ENCODE measurements around the gene PHF21B.
A peak's percentile ranks its signal among the peaks of the same experiment; 100 is the strongest.

The PHF21B gene

DNA sequence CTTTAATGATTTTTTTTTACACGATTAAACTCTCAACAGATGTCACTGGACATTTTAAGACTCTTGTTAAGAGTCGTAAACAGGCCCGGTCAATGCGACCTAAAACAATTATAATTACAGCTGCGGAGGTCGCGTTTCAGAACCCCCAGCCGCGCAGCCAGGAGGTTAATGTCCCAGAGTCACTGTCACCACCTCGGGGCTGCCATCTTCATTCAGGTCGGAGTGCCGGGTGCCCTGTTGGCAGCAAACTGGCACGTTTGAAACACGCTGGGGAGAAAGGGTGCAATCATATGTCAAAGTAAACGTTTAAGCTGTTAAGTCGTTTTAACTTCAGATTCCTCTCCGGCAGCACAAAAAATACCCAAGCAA, 711 bp upstream of the PHF21B start:
- DNase-seq: peak; percentile 32

GRCh38 chr22:45008751-45009605, 827 bp downstream of the PHF21B start:
- peak; percentile 17 for DNase-seq

GRCh38 chr22:45008186-45008681, 1.6 kb downstream of the PHF21B start:
- DNase-seq: no peak

DNA sequence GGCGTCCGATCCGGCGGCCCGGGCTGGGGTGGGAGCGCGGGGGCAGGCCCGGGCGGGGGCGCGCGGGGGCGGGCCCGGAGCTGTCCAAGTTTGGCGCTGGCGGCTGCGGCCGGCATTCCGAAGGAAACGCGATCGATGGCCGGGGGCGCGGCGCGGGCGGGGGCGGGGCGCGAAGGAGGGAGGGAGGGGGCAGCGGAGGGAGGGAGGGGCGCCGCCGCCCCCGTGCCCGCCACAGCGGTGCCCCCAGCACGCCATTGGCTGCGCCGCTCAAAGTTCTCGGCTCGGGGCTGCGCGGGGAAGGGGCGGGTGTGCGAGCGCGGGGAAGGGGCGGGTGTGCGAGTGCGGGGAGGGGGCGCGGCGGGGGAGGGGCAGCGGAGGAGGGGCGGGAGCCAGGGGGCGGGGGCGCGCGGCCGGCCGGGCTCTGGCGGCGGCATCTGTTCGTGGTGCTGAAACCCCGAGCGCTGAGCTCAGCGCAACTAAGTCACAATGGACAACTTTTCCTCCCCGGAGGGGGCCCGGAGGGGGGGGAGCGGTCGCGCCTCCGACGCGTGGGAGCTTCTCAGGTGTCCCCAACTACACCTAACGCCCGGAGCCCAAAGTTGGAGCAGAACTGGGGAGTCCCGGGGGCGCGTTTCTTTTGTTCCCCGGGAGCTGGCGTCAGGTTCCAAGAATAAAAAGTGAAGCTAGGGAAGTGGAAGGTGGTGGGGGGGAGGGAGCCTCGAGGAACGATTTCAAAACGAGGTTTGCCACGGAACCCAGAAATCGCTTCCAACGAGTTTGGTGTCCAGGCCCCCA, 2.2 kb downstream of the PHF21B start:
- DNase-seq: peak; percentile 36

GRCh38 chr22:45006964-45007390, 2.8 kb downstream of the PHF21B start:
- DNase-seq: no peak

- DNase-seq: no peak
Observed at GRCh38 chr22:45006111-45006963, 3.5 kb downstream of the PHF21B start.

DNA sequence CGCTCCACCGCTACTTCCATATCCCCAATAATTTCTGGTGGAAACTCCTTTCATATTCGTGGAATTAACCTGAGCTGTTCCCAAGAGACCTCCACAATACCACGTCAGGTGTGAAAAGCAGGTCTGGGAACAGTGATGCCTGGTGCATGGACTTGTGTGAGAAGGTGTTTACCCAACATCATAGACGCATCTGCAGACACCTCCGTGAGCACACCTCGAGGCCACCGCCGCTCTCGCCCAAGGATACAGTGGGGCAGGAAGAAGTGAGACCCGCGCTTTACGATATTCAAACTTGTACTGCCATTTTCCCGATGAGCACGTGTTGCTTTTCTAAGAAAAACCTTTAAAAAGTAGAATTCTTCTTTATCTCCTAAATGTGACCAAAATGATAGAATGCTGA, 8.2 kb downstream of the PHF21B start:
- DNase-seq: no peak

- DNase-seq: no peak
Observed at GRCh38 chr22:45000330-45000729, 9.5 kb downstream of the PHF21B start.

GRCh38 chr22:44999687-45000086, 10.1 kb downstream of the PHF21B start:
- no peak for DNase-seq

DNA sequence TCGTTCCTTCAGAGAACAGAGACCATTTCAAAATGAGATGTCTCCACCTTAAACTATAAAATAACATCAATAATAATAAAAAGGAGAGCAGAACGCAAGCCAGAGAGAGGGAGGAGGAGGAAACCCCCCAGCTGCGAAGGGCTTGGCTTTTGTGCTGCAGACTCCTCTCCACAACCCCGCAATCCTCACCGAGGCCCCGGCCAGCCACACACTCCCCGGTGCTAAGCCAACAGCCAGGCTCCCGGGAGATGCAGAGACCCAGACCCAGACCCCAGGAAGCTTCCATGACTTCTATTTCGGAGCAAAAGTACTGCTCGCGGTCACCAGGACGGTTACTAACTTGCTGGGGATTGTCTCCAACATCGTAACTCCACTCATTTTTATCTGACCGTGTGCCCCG, 10.6 kb downstream of the PHF21B start:
- DNase-seq: no peak

DNA sequence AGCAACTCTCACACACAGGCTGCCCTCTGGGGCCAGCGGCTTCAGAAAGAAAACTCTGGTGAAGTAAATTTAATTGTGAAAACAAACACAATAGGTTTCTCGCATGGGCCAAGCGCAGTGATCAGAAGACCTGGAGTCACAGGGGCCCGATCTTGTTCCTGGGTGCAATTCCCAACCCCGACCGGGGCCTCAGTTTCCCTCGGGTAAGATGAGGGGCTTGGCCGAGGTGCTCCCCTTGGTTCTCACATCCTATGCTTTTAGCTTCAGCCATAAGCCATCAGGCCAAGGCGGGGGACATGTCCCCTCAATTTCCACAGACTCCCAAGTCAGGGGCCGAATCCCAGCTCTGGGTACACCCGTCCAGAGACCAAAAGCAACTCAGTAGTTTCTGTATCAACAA, 11.5 kb downstream of the PHF21B start:
- no peak for DNase-seq

GRCh38 chr22:44997060-44997459, 12.7 kb downstream of the PHF21B start:
- no peak for DNase-seq

GRCh38 chr22:44996648-44997047, 13.2 kb downstream of the PHF21B start:
- DNase-seq: no peak

GRCh38 chr22:44996120-44996519, 13.7 kb downstream of the PHF21B start:
- no peak for DNase-seq

DNA sequence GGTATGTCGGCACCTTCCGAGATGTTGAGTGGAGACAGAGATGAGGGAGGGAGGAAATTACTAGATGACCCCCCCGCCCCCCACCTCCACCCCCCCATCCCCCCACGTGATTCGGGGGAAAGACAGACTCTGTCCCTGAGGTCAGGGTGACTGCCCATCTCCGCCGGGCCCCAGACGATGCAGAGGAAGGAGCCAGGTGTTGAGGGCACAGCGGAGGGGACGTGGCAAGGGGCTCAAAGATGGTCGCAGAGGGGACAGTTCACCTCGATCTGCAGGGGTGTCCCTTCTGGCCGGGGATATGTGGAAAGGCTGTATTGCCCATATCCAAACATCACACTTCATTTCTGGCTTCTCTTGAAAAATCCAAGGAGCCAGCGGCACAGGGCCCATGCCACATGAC, 14.1 kb downstream of the PHF21B start:
- no peak for DNase-seq

DNA sequence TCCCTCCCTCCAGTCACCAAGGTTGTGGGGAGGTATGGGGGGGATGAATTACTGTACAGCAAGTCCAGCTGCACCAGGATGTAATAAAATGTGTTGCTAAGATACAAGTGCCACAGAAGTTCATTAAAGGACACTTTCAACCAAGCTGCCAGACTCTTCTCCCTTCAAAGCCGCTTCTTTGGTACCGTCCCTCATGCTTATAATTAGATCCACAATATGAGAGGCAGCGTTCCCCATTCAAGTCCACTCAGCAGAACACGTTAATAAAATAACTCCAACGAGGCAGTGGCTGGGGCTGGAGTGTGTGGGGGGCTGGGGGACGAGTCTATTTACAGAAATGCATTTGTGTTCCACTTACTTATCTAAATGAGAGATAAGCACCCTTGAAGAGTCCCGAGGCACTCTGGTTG, 14.7 kb downstream of the PHF21B start:
- peak; percentile 87 for DNase-seq

DNA sequence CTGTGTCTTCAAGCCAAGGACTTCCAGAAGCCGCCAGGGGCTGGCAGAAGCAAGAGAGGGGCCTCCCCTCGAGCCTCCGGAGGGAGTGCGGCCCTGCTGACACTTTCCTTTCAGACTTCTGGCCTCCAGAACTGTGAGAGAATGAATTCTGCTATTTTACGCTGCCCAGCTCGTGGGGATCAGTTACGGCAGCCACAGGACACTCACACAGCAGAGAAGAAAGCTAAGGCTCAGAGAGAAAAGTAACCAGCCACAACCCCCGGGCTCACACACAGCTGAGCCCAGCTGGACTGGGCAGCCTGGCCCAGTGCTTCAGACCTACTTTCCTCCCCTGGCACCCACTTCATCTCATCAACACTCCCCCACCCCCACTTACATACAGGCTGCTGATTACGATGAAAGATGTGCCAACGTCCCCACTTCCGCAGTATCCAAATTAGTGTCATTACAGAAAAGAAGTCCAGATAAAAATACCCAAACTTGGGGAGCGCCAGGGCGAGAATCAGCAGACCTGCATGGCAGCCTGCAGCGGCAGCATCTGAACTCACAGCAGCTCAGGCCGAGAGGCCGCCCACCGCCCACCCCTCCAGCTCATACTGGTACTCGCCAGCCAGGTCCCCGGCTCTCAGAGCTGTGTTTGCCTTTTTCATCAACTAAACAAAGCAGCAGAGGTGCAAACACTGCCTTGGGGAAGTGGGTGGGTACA, 15.3 kb downstream of the PHF21B start:
- DNase-seq: no peak

- DNase-seq: no peak
Observed at GRCh38 chr22:44992166-44992565, 17.6 kb downstream of the PHF21B start.

GRCh38 chr22:44991218-44991617, 18.6 kb downstream of the PHF21B start:
- no peak for DNase-seq

GRCh38 chr22:44990810-44991209, 19.0 kb downstream of the PHF21B start:
- DNase-seq: no peak

DNA sequence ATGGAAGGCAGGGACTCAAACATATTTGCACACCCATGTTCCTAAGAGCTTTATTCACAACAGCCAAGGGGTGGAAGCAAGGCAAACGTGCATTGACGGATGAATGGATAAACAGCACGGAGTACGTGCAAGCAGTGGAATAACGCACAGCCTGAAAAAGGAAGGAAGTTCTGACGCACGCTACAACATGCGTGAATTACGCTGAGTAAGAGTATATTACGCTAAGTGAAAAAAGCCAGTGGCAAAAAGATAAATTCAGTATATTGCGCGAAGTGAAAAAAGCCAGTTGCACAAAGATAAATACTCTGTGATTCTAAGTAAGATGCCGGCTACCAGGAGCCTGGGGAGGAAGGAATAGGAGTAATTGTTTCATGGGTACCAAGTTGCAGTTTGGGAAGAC, 19.5 kb downstream of the PHF21B start:
- no peak for DNase-seq

GRCh38 chr22:44988671-44989070, 21.1 kb downstream of the PHF21B start:
- DNase-seq: no peak
